HG03280 (cell line): ENCODE measurements around the gene CUL3.

Experiments
- ATAC-seq: cut with Tn5 transposase; IDR thresholded peaks from one replicate; pipeline ENCODE4 v1.9.1; 2021; ENCODE audit warnings: mild to moderate bottlenecking, moderate library complexity; ENCODE audit not compliant: unreplicated experiment

Gene CUL3

DNA sequence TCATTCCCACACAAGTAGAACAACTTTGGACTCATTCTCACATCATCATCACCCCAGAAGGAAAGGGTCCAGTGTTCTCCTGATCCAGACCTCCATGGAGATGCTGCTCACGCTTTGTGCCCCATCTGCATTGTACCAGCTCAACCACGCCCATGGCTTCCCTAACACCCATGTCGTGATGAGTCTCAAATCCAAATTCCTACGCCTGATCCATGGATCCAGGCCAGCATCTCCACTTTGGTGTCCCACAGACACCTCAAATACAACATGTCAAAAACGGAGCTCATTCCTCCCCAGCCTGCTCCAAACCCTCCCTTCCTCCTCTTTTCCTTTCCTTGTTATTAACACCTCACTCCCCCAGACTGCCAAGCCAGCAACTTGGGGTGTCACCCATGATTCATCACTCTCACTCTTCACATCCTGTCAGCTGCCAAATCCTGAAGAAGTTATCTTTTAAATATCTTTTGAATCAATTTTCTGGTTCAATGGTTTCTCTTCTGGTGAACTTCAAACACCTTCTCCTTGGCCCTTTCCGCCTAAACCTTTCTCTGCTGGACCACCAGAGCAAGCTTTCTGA is 153.1 kb downstream of the CUL3 start:
- ATAC-seq: no peak

- ATAC-seq: no peak
Observed at GRCh38 chr2:224429441-224429810, 155.7 kb downstream of the CUL3 start.

GRCh38 chr2:224428787-224429440 is 156.2 kb downstream of the CUL3 start:
- ATAC-seq: no peak

GRCh38 chr2:224427471-224427870 is 157.7 kb downstream of the CUL3 start:
- ATAC-seq: no peak

- no peak for ATAC-seq
Observed at GRCh38 chr2:224426656-224427055, 158.5 kb downstream of the CUL3 start.

DNA sequence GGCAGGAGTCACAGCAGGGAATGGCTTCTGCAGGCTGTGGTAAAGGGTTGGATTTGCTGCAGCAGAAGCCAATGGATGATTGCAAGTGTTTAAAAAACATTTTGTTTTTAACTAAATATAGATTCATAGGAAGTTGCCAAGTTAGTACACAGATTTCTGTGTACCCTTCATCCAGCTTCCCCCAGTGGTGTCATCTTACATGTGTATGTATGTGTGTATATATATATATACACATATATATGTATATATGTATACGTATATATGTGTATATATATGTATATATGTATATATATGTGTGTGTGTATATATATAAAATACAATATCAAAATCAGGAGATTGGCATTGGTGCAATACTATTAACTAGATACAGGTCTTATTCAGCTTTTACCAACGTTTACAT is 164.1 kb downstream of the CUL3 start:
- ATAC-seq: no peak
